ENCODE data around the gene PHEX. TPM values are rescaled to one million over a fixed set of nuclear protein-coding genes. Genes with fewer than 3 reads are reported as not detected.

PHEX gene
- total RNA-seq, 1 experiment from 2014 or later = 1.1 TPM

GRCh38 chrX:22171287-22172060 lies 139.3 kb downstream of the PHEX start:
- Histone ChIP-seq H3K36me3 (no peaks in the 10 kb centered on the region), H3K27me3 (no peaks in the 10 kb centered on the region), H3K9me3 (replicated peaks) (no peaks in the 10 kb centered on the region)

DNA sequence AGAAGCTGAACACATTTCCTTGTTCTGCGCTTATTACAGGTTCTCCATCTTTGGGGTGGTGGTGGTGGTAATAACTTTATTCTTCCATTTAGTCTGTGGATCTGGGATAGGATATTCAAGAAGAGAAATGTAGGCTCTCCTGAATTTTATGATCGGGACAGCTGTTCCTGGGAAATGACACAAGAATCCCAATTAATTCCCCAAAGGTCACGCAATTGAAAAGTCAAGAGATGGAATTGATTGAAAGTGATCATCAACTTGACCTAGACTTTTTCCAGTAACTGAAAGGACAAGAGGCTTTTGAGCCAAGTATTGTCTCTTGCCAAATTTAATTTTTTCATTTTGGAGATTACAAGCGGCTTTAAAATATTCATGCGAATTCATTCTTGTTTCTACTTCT lies 141.8 kb downstream of the PHEX start:
- H3K27ac ChIP-seq = no peak overlapping the region
- peaks cover 27% of the 10 kb centered on the region for H3K4me1 ChIP-seq
- no peaks in the 10 kb centered on the region for H3K9me3 ChIP-seq (replicated peaks)
- H3K36me3 ChIP-seq = no peaks in the 10 kb centered on the region
- no peaks in the 10 kb centered on the region for H3K27me3 ChIP-seq
- H3K4me3 ChIP-seq = no peak overlapping the region
- no peak for DNase-seq

More at GRCh38 chrX:22171287-22172060, 139.3 kb downstream of the PHEX start:
- DNase-seq = peak; percentile 21 to 58
- Histone ChIP-seq H3K4me3 (no peak overlapping the region), H3K4me1 (peaks cover 27% of the 10 kb centered on the region), H3K27ac (peak overlapping the region; percentile 56)

- H3K36me3 ChIP-seq = no peaks in the 10 kb centered on the region
- peaks cover 3% of the 10 kb centered on the region; the same call in 1 of the 2 replicates for H3K4me1 ChIP-seq
- DNase-seq = no peak
- no peaks in the 10 kb centered on the region for H3K27me3 ChIP-seq
- H3K9me3 ChIP-seq (replicated peaks) = no peaks in the 10 kb centered on the region
- no peak overlapping the region for H3K27ac ChIP-seq
- no peak overlapping the region for H3K4me3 ChIP-seq
Measured at GRCh38 chrX:22177950-22178515, 145.9 kb downstream of the PHEX start.

- Histone ChIP-seq H3K27ac (no peak overlapping the region), H3K27me3 (no peaks in the 10 kb centered on the region), H3K4me1 (peaks cover 16% of the 10 kb centered on the region), H3K9me3 (replicated peaks) (no peaks in the 10 kb centered on the region), H3K4me3 (no peak overlapping the region), H3K36me3 (no peaks in the 10 kb centered on the region)
- DNase-seq = no peak
Measured at GRCh38 chrX:22184096-22184495, 152.0 kb downstream of the PHEX start.

DNA sequence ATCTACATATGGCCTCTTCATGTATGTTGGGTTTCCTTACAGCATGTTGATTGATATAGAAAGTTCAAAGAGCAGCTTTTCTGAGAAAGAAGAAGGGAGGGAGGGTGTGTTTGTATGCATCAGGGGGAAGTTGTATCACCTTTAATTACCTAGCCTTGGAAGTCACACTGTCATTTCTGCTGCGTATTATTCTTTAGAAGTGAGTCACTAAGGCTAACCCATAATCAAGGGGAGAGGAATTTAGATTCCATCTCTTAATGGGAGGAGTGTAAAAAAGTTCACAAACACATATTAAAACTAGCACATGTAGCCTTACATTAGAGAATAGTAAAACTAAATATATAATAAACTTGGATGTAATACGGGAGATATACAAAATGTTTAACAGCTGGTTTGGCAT lies 154.0 kb downstream of the PHEX start:
- Histone ChIP-seq H3K36me3 (no peaks in the 10 kb centered on the region), H3K9me3 (replicated peaks) (no peaks in the 10 kb centered on the region), H3K4me1 (peaks cover 16% of the 10 kb centered on the region), H3K27me3 (no peaks in the 10 kb centered on the region), H3K27ac (no peak overlapping the region), H3K4me3 (no peak overlapping the region)
- DNase-seq = no peak

GRCh38 chrX:22192419-22193060 lies 160.4 kb downstream of the PHEX start:
- no peak overlapping the region for H3K4me3 ChIP-seq
- peaks cover 3% of the 10 kb centered on the region; the same call in 1 of the 2 replicates for H3K9me3 ChIP-seq (replicated peaks)
- no peaks in the 10 kb centered on the region for H3K27me3 ChIP-seq
- H3K4me1 ChIP-seq = peaks cover 2% of the 10 kb centered on the region; the same call in 1 of the 2 replicates
- no peak overlapping the region for H3K27ac ChIP-seq
- no peaks in the 10 kb centered on the region for H3K36me3 ChIP-seq
- DNase-seq = peak; percentile 72 to 89

DNA sequence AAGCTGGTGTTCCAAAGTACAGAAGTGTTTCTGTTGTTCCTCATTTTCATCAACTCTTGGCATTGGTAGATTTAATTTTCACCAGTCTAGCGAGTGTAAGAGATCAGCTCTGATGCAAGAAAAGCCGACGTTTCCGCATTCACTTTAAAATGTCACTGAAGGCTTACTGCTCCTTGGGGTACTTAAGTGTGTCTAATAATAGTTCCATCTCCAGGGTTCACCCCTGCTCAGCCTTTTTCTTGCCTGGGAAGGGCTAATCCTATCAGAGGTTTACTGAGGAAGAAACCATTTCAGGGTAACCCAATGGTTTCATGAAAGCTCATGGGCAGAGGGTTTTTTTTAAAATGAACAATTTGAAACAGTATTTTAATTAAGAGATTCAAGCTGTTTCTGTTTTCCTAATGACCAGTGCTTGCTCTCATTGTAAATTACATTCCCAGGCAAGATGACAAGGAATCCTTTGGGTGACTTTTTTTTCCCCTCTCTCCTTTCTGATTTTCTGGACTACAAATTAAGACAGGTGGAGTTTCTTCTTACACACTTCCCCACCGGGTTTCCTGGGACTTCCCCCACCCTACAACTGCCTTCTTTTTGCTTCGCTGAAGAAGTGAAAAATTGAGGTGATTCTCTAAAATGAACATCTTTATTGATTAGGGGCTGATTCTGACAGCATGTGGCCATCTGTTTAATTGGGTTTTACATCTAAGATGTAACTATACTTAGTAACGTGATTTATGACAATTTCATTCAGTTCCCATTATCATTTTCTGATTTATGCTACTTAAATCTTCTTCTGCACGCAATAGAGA lies 161.9 kb downstream of the PHEX start:
- Histone ChIP-seq H3K4me3 (no peak overlapping the region), H3K27me3 (no peaks in the 10 kb centered on the region), H3K9me3 (replicated peaks) (peaks cover 3% of the 10 kb centered on the region; the same call in 1 of the 2 replicates), H3K27ac (no peak overlapping the region), H3K36me3 (no peaks in the 10 kb centered on the region), H3K4me1 (no peaks in the 10 kb centered on the region)
- no peak for DNase-seq

DNA sequence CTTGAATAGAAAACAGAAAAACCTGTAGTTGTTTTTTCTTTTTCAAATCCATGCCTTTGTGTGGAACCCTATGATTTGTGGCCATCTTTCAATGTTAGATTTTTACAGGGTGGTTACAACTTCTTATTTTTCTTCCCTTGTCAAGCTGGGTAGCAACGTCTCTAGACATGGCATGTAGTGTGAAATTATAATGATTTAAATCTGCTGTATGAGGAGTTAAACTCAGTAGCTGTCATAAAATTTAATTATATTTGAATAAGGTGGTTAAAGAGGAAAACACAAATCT lies 162.5 kb downstream of the PHEX start:
- H3K36me3 ChIP-seq = no peaks in the 10 kb centered on the region
- no peak overlapping the region for H3K4me3 ChIP-seq
- DNase-seq = no peak
- H3K27ac ChIP-seq = no peak overlapping the region
- no peaks in the 10 kb centered on the region for H3K4me1 ChIP-seq
- no peaks in the 10 kb centered on the region for H3K27me3 ChIP-seq
- H3K9me3 ChIP-seq (replicated peaks) = peaks cover 3% of the 10 kb centered on the region; the same call in 1 of the 2 replicates

DNA sequence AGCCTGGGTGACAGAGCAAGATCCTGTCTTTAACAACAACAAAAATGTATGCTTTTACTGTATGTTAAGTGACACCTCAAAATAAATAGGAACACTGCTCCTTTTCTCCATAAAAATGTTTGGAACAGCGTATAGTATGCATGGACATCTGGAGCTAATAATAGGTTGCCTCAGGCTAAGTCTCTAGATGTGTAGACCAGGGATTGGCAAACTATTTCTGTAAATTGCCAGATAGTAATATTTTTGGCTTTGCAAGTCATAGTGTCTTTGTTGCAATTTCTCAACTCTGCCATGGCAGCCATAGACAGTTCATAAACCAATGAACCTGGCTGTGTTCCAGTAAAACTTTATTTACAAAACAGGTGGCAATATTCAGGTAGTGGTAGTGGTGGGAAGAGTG lies 164.0 kb downstream of the PHEX start:
- H3K36me3 ChIP-seq = no peaks in the 10 kb centered on the region
- H3K9me3 ChIP-seq (replicated peaks) = peaks cover 3% of the 10 kb centered on the region; the same call in 1 of the 2 replicates
- H3K4me1 ChIP-seq = no peaks in the 10 kb centered on the region
- H3K27me3 ChIP-seq = no peaks in the 10 kb centered on the region
- DNase-seq = no peak
- H3K4me3 ChIP-seq = no peak overlapping the region
- no peak overlapping the region for H3K27ac ChIP-seq

GRCh38 chrX:22202251-22202650 lies 170.1 kb downstream of the PHEX start:
- DNase-seq = no peak
- Histone ChIP-seq H3K27me3 (no peaks in the 10 kb centered on the region), H3K9me3 (replicated peaks) (no peaks in the 10 kb centered on the region), H3K4me1 (0 out of 2 replicates have a peak, but pooled peaks cover 3% of the 10 kb centered on the region), H3K4me3 (no peak overlapping the region), H3K36me3 (no peaks in the 10 kb centered on the region), H3K27ac (no peak overlapping the region)

DNA sequence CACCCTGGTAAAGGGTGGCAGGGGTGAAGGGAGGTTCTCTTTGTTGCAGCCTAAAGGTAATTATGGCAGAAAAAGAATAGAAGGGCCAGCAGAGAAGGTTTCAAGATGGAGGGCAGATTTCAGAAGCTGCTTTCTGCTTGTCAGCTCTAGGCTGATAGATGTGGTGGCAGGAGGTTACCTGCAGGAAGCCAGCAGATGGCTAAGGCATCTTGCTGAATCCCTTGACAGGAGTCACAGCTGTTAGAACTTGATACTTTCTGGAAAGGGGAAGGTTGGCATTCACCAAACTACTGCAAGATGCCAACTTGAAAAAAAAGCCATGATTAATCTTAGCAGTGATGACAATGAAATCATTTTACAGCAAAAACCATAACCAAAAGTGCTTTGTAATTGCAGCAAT lies 171.1 kb downstream of the PHEX start:
- H3K36me3 ChIP-seq = no peaks in the 10 kb centered on the region
- DNase-seq = peak in 1 of 2 experiments; percentile 22
- H3K27ac ChIP-seq = no peak overlapping the region
- H3K4me3 ChIP-seq = no peak overlapping the region
- 0 out of 2 replicates have a peak, but pooled peaks cover 3% of the 10 kb centered on the region for H3K4me1 ChIP-seq
- no peaks in the 10 kb centered on the region for H3K9me3 ChIP-seq (replicated peaks)
- H3K27me3 ChIP-seq = no peaks in the 10 kb centered on the region

GRCh38 chrX:22206781-22207180 lies 174.7 kb downstream of the PHEX start:
- Histone ChIP-seq H3K4me3 (no peak overlapping the region), H3K27me3 (no peaks in the 10 kb centered on the region), H3K27ac (no peak overlapping the region), H3K9me3 (replicated peaks) (no peaks in the 10 kb centered on the region), H3K4me1 (0 out of 2 replicates have a peak, but pooled peaks cover 3% of the 10 kb centered on the region), H3K36me3 (no peaks in the 10 kb centered on the region)
- DNase-seq = no peak

GRCh38 chrX:22220941-22221340 lies 188.8 kb downstream of the PHEX start:
- Histone ChIP-seq H3K9me3 (replicated peaks) (peaks cover 4% of the 10 kb centered on the region; the same call in 1 of the 2 replicates), H3K27me3 (no peaks in the 10 kb centered on the region), H3K27ac (peak overlapping the region; percentile 49), H3K4me3 (no peak overlapping the region), H3K4me1 (peaks cover 11% of the 10 kb centered on the region), H3K36me3 (no peaks in the 10 kb centered on the region)
- peak; percentile 39 to 49 for DNase-seq

GRCh38 chrX:22234380-22234779 lies 202.3 kb downstream of the PHEX start:
- H3K36me3 ChIP-seq = no peaks in the 10 kb centered on the region
- H3K27me3 ChIP-seq = no peaks in the 10 kb centered on the region
- H3K27ac ChIP-seq = no peak overlapping the region
- no peak overlapping the region for H3K4me3 ChIP-seq
- no peaks in the 10 kb centered on the region for H3K4me1 ChIP-seq
- no peaks in the 10 kb centered on the region for H3K9me3 ChIP-seq (replicated peaks)
- DNase-seq = peak in 1 of 2 experiments; percentile 11
